Mucosa of rectum (tissue), 2 donors: Measurements from ENCODE around the gene DLGAP1.
"Not testable (repeated sequence)": the region's sequence is repeated elsewhere in the genome, so short reads cannot be mapped to it uniquely, and the experiment has no call there.

Source experiments
- H3K27ac ChIP-seq, 2 donors: one replicate each; pipeline ENCODE4 v1.7.0; 2013; ENCODE audit warnings: inconsistent platforms in 2 of 2, low read depth in 2 of 2, low read length in 2 of 2
- H3K27me3 ChIP-seq, 2 donors: one replicate each; pipeline ENCODE4 v1.7.0; 2013; ENCODE audit warnings: low read length in 2 of 2; ENCODE audit not compliant: control insufficient read depth in 2 of 2, insufficient read depth in 2 of 2
- H3K36me3 ChIP-seq, 2 donors: one replicate each; pipeline ENCODE4 v1.7.0; 2013; ENCODE audit warnings: low read length in 2 of 2; ENCODE audit not compliant: control insufficient read depth in 2 of 2, insufficient read depth in 2 of 2
- H3K4me1 ChIP-seq, 2 donors: one replicate each; pipeline ENCODE4 v1.7.0; 2013; ENCODE audit warnings: low read length in 2 of 2, mild to moderate bottlenecking in 1 of 2; ENCODE audit not compliant: control insufficient read depth in 2 of 2, insufficient read depth in 2 of 2
- H3K4me3 ChIP-seq, 2 donors: one replicate each; pipeline ENCODE4 v1.7.0; 2013; ENCODE audit warnings: low read length in 2 of 2
- H3K9ac ChIP-seq, 2 donors: one replicate each; pipeline ENCODE4 v1.7.0; 2013; ENCODE audit warnings: low read length in 2 of 2, low read depth in 1 of 2, mild to moderate bottlenecking in 1 of 2
- H3K9me3 ChIP-seq, 2 donors: one replicate each; pipeline ENCODE4 v1.7.0; 2013; ENCODE audit warnings: low read length in 2 of 2; ENCODE audit not compliant: control insufficient read depth in 2 of 2
- donor health status: healthy.
- donor health status: Normal muscosa, but diverticular disease.

DLGAP1 gene

DNA sequence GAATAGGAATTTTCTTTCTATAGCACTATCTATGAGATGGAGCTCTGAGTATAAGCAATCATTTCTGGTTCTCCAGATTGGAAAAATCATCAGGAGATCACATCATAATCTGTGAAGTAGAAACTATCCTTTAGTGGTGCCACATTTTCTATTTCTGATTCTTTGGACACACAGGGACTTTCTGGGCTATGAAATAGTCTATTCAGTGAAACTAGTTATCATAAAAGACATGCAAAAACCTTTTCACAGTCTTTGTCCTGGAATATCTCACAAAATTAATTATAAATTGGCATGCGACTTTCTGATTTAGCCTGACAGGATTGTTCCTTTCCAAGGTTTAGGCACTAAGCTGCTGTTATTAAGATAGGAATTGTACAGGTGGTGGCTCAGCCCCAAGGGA is 428.6 kb downstream of the DLGAP1 start:
- H3K4me1 ChIP-seq: no peaks in the 10 kb centered on the region
- H3K9me3 ChIP-seq: no peaks in the 10 kb centered on the region
- no peaks in the 10 kb centered on the region for H3K36me3 ChIP-seq
- H3K27me3 ChIP-seq: no peaks in the 10 kb centered on the region
- H3K9ac ChIP-seq: no peak overlapping the region
- H3K4me3 ChIP-seq: no peak overlapping the region
- no peak overlapping the region for H3K27ac ChIP-seq

DNA sequence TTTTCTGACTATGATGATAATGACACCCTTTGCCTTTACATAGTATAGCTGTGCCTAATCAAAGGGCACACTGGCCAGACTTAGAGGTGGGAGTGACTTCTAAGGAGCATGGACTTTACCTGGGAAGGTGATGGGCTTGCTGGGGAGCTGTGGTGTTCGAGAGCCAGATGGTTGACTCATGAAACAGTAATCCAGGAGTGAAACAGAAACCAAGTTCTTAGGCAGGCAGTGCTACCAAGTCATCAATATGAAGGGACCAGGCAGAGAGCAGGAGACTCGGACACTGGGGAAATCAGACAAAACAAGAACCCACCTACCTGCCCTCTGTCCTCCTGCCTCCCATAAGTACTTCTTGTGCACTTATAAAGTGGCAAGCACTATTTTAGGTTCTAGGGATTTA is 430.4 kb downstream of the DLGAP1 start:
- Histone ChIP-seq H3K4me3 (no peak overlapping the region), H3K9ac (no peak overlapping the region), H3K27ac (no peak overlapping the region), H3K27me3 (no peaks in the 10 kb centered on the region), H3K4me1 (no peaks in the 10 kb centered on the region), H3K9me3 (no peaks in the 10 kb centered on the region), H3K36me3 (no peaks in the 10 kb centered on the region)

DNA sequence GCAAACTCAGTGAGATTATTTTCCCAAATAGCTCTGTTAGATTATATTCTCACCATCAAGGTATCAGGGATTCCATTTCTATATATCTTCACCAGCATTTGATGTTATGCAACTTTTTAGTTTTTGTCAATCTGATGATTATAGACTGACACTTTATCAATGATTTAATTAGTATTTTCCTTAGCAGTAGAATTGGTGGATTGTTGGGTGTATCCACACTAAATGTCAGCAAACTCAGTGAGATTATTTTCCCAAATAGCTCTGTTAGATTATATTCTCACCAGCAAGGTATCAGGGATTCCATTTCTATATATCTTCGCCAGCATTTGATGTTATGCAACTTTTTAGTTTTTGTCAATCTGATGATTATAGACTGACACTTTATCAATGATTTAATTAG is 432.4 kb downstream of the DLGAP1 start:
- H3K36me3 ChIP-seq, H3K27ac ChIP-seq, H3K4me3 ChIP-seq, H3K9me3 ChIP-seq, H3K4me1 ChIP-seq, H3K9ac ChIP-seq, H3K27me3 ChIP-seq: not testable (repeated sequence)

DNA sequence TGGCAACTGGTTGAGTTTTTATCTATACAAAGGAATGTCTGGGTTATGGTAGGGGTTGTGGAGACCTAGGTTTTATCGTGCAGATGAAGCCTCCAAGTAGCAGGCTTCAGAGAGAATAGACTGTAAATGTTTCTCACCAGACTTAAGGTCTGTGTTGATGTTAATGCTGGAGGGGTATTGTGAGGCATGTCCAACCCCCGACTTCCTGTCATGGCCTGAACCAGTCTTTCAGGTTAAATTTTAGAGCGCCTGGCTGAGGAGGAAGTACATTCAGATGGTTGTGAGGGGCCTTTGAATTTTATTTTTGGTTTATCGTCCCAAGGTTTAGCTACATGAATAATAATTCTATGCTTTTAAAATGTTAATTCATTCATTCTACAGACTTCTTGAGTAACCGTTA is 435.1 kb downstream of the DLGAP1 start:
- Histone ChIP-seq H3K4me1 (no peaks in the 10 kb centered on the region), H3K9me3 (no peaks in the 10 kb centered on the region), H3K36me3 (no peaks in the 10 kb centered on the region), H3K9ac (no peak overlapping the region), H3K27me3 (no peaks in the 10 kb centered on the region), H3K27ac (no peak overlapping the region), H3K4me3 (no peak overlapping the region)

DNA sequence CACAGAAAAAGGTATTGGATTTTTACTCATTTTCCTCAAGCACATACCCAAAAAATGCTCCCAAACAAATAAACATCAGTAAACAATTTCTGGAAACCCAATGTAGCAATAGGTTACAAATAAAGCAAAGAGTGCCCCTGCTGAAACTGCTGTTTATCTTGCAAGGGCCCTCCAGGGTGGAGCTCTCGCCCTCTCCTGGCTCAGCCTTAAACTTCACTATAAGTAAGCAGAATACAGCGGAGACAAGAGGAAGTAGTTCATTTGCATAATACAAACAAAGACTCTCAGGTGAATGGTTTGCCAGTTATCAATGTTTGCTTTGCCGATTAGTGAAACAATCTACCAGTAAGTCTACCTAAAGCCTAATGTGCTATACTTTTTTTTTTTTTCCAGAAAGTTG is 437.6 kb downstream of the DLGAP1 start:
- Histone ChIP-seq H3K9me3 (no peaks in the 10 kb centered on the region), H3K27me3 (no peaks in the 10 kb centered on the region), H3K27ac (no peak overlapping the region), H3K36me3 (no peaks in the 10 kb centered on the region), H3K9ac (no peak overlapping the region), H3K4me1 (no peaks in the 10 kb centered on the region), H3K4me3 (no peak overlapping the region)

DNA sequence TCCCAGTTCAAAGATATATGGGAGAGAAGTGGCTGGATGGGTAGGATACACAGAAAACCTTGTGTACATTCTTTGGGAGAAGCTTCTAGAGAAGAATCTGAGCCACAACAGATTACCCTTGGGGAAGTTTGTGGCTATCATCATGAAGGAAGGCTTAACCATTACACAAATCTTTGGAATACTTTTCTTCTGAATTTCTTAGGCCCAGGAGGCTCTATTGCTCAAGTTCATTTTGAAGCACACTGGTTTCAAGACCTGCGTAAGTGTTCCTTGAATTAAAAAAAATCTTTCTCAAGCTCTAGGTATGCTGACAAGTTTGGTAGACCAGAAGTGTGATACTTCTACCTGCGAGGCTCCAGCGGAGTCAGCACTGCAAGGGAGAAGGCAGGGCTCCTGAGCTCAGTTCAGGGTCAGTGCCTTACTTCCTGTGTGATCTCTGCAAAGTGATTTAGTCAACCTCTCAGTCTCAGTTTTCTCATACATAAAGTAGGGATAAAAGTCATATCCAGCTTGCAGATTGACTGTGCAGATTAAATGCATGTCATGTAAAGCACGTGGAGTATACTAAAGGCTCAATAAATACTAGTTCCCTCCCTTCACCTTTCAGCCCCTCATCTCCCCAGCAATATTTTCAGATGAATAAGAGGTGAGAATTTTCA is 438.6 kb downstream of the DLGAP1 start:
- Histone ChIP-seq H3K4me1 (no peaks in the 10 kb centered on the region), H3K36me3 (no peaks in the 10 kb centered on the region), H3K9ac (no peak overlapping the region), H3K27ac (no peak overlapping the region), H3K9me3 (no peaks in the 10 kb centered on the region), H3K27me3 (no peaks in the 10 kb centered on the region), H3K4me3 (no peak overlapping the region)

DNA sequence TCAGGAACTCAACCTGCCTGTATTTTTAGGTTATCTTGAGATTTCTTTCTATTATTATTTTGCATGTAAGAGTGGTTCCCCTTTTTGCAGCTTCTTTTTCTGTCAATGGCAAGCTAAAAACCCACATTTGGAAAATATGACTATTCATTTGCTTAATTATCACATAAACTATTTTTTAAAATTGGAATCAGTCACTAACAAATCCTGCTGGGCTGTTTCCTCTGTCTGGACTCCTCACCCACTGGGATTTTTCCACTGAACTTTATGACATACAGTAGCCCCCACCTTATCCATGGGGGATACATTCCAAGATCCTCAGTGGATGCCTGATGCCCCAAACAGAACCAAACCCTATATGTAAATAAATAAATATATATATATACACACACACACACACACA is 447.3 kb downstream of the DLGAP1 start:
- Histone ChIP-seq H3K36me3 (no peaks in the 10 kb centered on the region), H3K27ac (no peak overlapping the region), H3K4me1 (no peaks in the 10 kb centered on the region), H3K9me3 (no peaks in the 10 kb centered on the region), H3K4me3 (no peak overlapping the region), H3K27me3 (no peaks in the 10 kb centered on the region), H3K9ac (no peak overlapping the region)

DNA sequence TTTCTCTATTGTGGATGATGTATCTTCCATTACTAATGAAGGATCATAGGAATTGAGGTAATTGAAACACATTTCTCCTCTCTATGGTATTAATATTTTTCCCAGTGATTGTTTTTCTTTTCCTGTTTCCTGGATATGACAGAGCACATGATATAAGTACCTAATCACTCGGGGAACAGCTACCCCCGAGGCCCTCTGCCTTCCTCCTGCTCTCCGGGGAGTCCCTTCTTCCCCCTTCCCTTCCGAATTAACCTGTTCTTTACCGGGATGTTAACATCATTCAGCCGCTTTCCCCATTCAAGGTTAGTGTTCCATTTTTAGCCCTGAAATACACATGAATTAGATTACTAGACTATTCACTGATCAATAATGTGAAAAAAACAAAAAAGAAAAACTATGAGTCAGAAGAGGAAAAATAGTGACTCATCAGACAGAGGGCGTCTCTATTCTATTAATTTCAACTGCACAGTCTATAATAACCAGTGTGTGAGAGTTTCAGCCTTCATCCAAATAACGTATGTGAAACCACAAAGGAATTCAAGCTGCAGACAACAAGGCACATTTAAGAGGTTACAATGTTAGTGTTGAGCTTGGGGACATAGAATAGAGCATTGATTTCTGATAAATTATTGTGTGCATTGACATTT is 450.8 kb downstream of the DLGAP1 start:
- no peaks in the 10 kb centered on the region for H3K36me3 ChIP-seq

DNA sequence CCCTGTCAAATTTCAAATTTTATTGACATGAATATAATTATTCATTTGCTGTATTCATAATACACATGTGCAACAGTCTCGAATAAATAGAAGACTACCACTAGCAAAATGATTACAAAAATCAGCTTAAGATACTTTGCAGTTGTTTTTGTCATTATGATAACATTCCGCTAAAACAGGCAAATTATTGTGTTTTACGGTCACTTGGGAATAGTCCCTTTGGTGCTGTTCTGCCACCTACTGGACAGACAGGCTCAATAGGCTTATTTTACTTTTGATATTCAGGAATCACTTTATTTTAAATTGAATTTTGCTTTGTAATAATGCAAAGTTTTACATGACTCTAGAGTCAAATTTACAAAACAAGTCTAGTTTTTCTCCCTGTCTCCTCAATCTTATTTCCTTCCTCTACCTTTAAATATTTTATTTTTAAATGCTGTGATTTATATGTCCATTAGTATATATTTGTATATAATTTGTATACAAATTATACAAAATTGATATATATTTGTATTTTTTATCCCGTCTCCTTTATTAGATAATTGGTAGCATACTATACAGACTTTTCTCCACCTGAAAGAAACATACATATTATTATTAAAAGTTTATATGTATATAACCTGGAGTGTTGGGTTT is 456.3 kb downstream of the DLGAP1 start:
- H3K4me3 ChIP-seq: no peak overlapping the region
- no peak overlapping the region for H3K9ac ChIP-seq

More for the DNA sequence above, 450.8 kb downstream of the DLGAP1 start:
- Histone ChIP-seq H3K4me3 (no peak overlapping the region), H3K9me3 (no peaks in the 10 kb centered on the region), H3K27ac (no peak overlapping the region), H3K27me3 (no peaks in the 10 kb centered on the region), H3K9ac (no peak overlapping the region), H3K4me1 (no peaks in the 10 kb centered on the region)

DNA sequence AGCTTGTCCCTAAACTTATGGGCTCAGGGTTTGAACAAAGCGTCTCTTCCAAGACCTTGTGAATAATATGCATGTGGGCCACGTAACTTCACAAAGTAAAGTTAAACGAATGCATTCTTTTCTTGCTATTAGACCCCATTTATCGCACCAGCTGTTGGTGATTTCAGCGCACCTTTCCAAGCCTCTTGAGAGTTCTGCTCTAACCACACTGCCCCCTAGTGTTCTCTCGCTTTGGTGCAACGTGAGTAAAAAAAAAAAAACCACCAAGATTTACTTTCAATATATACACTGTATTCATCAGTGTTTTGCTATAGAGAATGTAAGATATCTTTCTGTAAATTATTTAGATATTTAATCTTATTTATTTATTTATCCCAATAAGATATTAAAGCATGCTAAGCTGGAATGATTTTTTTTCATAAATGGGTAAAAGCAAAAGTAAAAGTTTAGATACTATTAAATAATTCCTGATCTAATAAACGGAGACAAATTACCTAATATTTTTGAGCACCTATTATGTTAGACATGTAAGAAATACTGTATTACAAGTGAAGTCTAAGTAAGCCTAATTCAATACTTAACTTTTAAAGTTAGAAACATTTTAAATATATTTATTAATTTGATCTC is 459.5 kb downstream of the DLGAP1 start:
- Histone ChIP-seq H3K4me3 (no peak overlapping the region), H3K27ac (no peak overlapping the region), H3K9ac (no peak overlapping the region), H3K36me3 (no peaks in the 10 kb centered on the region), H3K27me3 (no peaks in the 10 kb centered on the region), H3K4me1 (no peaks in the 10 kb centered on the region), H3K9me3 (no peaks in the 10 kb centered on the region)

More for the DNA sequence above, 456.3 kb downstream of the DLGAP1 start:
- Histone ChIP-seq H3K27me3 (no peaks in the 10 kb centered on the region), H3K36me3 (no peaks in the 10 kb centered on the region), H3K4me1 (no peaks in the 10 kb centered on the region), H3K27ac (no peak overlapping the region), H3K9me3 (no peaks in the 10 kb centered on the region)
